GM21526 (cell line): ENCODE measurements around the gene KIAA1755.

Experiments used
- ATAC-seq: cut with Tn5 transposase; IDR thresholded peaks from one replicate; pipeline ENCODE4 v1.9.1; 2021; ENCODE audit warnings: moderate library complexity; ENCODE audit not compliant: unreplicated experiment, low FRiP score

Gene KIAA1755

DNA sequence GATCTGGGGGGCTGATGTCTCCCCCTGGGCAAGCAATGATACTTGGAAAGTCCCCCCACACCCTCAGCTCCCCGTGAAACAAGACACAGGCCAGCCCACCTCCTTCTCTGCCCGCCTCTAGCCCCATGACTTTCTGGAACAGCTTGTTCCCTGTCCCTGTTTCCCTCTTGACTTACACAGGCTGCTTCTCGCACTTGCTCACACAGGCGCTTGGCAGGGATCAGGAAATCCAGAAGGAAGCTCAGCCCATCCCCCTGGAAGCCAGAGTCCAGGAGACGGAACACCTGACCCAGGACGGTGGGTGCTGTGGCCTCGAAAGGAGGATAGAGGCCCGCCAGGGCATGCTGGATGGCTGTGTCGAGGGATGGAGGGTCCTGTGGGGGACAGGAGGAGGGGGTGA is 14.8 kb downstream of the KIAA1755 start:
- ATAC-seq, result no peak

DNA sequence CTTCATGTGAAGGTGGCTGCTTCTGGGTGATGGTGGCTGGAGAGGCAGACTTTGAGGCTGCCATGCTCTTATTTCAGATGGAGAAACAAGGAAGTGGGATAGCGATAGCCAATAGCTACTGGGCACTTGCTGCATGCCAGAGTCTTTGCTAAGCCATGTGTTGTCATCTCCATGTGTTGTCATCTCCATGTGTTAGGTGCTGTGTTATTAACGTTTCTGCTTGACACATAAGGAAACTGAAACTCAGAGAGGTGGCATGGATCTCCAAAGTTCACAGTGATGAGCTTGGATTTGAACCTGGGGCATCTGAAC is 16.9 kb downstream of the KIAA1755 start:
- ATAC-seq, result no peak

DNA sequence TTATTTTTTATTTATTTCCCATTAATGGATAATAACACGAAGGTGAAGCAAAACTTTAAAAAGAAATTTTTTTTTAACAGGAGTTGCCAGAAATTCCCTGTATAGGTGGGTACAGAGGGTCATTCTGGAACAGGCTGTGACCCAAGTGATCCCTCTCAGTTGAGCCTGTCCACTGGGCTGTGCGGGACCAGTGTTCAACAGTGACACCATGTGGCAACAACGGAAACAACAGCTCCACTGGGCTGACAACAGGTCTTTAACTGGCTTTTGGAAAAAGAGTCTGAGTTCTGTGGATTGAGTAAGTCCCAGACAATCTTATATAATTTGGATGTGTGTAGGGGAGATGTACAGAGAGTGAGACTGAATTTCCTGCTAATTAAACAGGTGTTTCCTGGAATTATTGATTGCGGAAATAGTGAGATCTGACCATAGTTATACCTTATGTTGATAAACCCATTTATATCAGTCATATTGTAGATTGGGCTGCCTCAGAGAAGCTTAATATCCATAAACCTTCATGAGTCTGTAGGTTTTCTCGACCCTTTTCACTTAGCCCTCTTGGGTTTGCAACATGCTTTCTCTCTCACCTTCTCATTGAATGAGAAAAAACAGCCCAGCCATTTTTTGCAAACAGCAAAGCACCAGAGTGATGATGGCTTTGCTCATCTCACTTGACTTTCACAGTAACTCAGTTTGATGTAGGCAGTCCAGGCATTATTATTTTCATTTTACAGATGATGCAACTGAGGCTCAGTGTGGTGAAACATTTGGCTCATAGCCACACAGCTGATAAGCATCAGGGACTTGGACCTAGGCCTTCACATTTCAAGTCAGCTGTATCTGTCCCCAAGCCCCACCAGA is 17.5 kb downstream of the KIAA1755 start:
- ATAC-seq, result no peak

DNA sequence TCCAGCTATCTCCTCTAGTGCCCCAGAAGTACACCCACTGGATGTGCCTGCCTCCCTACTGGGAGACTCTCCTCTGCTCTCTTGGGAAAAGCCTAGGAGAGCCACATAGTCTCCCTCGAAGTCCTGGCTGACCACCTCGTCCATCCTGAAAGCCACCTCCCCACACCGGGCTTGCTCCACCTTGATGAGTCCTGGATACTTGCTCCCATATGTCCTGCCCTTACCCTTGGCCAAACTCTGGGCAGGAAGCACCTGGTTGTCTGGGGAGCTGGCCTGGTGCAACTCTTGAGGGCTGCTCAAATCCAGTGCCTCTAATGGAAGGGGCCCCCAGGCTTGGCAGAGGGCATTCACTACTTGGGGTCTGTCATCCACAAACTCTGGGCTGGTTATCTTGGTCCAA is 19.3 kb downstream of the KIAA1755 start:
- ATAC-seq, result no peak

DNA sequence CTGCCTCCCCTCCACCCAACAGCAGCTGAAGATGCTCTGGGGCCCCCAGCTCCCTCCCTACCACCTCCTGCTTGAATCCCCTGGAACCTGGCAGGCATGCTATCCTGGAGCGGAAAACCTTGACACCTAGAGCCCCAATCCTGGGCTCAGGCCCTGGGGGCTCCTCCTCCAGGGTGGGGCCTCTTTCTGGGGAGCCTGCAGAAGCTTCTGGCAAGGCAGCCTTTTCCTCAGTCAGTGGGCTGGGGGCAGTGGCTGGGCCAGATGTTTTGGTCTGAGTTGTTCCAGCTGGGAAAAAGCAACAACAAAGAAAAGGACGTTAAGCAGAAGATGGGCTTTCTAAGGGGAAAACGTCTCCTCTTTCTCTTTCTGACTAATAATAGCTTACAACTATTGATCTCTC is 21.1 kb downstream of the KIAA1755 start:
- ATAC-seq, result no peak

DNA sequence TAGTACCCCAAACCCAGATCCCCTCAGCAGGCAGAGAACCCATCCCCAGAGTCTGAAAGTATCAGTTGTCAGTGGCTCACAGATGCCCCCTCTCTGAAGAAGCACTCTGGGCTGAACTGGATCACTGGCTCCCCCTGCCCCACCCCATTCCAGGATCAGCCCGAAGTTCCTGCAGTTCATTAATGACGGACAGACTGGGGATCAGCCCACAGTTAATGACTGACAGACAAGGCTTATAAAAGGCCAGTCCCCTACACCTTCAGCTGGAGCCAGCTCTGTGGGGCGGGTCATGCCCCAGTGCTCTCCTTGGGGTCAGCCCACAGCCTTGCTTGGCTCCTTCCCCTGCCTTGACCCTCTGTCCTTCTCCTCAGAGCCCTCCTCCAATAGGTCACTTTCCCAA is 21.7 kb downstream of the KIAA1755 start:
- no peak for ATAC-seq

DNA sequence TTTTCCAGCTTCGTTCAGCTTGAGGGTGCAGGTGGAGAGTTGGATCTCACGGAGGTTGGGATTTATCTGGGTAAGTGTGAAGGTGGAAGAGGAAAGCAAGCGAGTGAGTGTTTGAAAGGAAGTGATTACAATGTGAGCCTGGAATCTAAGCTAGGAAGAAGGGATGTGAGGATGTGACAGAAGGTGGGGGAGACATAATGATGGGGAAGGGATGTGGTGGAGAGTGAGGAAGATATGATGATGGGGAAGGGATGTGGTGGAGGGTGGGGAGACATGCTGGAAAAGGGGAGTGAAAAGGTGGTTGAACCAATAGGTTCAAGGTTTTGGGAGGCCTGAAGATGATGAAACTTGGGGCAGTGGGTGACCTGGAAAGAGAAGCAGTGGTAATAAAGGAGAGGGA is 23.2 kb downstream of the KIAA1755 start:
- ATAC-seq, result no peak

DNA sequence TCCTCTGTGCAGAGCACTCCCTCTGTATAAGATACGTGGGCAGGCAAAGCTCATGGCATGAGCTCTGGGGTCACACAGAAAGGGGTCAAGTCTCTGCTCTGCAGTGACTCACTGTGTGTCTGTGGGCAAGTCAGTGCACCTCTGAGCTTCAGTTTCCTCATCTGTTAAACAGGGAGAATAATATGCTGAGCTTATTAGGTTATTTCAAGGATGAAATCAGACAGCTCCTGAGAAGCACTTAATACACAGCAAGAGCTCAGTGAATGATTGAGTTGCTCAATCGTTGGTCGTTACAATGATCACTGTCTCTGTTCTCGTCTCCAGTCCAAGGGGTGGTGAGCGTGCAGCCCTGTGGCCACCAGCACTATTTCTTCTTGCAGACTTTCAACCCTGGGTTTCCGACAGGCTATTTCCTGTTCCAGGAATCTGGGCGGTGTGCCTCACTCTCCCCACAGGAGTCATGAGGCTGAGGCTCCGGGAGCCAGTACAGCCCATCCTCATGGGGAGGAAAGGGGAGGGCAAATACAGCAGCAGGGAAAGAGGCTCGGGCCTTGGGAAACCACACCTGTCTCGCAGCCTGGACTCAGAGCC is 28.9 kb downstream of the KIAA1755 start:
- no peak for ATAC-seq

DNA sequence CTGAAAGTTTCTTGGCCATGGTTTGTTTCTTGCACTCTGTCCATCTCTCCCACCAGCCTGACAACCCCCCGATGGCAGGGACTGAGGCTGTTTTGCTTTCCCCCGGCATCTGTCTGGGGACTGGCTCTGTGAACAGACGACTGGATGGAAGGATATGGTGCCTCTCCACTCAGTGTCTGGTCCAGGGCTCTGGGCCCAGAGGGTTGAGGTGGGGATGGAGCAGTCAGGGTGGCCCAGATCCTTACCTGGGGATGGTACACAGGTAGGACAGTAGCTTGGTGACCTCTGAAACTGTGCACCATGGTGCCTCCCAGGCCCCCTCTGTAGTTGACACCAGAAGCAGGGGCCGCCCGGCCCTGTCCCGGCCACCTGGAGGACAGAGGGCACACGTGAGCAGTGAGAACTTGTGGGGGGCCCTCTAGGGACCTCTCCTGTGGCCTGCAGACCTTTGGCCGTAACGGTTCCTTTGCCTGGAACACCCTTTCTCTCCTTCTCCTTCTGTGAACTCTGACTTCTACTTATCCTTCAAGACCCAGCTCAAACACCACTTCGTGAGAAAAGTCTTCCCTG is 29.5 kb downstream of the KIAA1755 start:
- ATAC-seq, result no peak

DNA sequence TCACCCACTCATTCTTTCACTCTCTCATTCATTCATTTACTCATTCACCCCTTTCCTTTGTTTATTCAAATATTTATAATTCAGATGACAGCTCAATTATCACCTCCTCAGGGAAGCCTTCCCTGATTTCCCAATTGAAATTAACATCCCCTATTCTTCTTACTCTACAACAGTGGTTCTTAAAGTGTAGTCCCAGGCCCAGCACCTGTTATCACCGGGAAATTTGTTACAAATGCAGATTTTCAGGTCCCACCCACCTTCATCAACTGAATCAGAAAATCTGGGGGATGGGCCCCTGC is 30.3 kb downstream of the KIAA1755 start:
- no peak for ATAC-seq

DNA sequence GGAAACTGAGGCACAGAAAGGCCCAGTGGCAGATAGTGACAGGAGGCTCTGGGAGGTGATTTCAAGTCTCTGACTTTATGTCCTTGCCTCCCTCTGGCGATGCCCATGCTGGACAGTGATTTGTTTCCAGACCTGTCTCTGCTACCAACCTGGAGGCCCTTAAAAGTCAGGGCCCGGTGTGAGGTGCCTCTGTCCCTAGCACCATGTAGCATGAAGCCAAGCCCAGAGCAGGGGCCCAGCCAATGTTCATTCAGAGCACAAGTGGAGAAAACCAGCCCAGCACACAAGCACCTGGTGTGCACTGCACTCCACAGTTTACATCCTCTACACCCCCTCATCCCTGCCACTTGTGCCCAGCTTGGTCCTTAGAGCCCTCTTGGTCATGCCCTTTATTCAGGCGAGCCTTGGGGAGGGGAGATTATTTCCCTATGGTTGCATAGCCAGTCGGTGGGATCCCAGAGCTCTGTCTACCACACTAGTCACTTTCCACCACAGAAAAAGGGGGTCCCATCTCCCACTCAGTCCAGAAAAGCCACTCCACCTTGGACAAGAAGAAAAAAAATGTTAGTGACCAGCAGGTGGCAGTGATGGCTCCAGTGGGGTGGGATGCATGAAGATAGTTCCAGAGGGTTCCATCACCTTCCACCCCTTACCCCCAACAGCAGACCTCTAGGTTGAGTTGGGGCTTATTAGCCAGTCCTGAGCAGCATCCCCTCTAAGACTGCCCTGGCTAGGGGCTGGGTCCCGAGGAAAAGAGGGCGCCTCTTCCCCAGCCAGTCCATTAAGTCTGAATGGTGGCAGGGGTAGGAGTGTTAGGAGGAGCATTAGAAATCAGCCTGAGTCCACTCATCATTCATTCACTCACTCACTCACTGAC is 30.9 kb downstream of the KIAA1755 start:
- ATAC-seq, result no peak

DNA sequence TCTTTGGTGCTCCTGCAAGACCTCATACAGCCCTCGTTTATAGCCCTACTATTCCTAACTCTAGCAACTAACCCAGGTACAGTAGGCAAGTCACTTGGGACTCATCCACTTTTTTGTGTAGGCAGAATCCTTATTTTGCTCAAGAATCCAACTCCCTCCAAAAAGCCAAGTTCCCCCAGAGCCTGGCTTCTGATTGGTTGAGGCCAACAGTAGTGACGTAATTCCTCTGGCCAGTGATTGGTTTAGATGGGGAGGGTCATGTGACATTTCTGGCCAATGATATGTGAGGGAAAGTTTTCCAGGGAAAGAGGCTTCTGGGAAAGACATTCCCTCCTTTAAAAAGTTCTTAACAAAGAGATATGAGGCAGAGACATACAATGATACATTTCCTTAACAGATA is 32.1 kb downstream of the KIAA1755 start:
- ATAC-seq, result no peak

DNA sequence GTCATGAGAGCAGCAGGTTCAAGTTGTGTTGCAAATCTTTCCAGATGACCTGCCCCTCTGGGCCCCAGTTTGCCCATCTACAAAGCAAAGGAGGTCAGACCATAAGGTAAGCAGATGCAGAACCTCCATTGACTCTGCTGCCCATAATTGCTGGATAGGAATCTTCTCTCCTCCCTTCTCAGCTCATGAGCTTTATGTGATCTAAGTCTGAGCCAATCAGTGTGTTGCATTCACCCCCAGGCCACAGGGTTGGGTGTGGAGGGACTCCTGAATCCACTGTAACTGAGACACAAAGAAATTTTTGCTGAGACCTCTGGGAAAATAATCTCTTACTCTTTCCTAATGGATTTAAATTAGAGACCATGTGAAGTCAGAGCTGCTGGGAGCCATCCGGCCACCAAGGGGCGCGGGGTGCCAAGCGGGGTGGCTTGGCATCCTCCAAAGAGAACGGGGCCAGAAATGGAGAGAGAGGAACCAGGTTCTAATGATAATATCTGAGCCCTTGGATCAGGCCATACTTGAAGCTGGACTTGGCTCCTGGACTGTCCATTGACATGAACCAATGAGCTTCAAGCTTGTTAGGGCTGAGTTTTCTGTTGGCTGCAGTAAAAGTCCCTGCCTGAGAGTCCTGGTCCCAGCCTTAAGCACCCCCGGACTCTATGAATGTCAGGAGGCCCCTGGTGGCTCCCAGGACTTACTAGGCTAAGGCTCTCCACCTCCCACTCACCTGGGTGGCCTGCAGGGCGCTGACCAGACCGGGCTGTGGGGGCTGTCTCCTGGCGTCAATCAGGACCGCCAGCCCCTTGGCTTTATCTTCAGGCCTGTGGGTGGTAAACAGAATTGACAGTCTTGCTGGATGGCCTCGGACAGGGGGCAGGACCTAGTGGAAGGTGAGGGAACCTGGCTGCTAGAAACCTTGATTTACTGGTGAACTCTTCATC is 32.8 kb downstream of the KIAA1755 start:
- ATAC-seq, result no peak

DNA sequence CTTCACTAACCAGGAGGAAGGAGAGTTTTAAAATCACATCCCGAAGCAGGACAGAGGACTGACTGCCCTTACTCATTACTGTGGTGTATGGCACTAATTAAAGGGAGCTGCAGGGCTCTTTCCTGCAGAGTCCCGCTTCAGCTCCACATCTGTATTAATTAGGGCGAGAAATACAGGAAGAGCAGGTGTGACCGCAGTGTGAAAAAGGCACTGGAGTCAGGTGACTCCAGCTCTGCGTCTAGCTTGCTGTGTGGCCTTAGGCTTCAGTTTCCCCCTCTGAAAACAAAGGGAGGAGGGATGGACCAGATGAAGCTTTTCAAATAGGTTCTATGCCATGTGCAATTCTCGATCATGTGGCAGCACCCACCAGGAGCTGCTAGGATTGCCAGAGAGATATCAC is 34.0 kb downstream of the KIAA1755 start:
- ATAC-seq, result no peak

DNA sequence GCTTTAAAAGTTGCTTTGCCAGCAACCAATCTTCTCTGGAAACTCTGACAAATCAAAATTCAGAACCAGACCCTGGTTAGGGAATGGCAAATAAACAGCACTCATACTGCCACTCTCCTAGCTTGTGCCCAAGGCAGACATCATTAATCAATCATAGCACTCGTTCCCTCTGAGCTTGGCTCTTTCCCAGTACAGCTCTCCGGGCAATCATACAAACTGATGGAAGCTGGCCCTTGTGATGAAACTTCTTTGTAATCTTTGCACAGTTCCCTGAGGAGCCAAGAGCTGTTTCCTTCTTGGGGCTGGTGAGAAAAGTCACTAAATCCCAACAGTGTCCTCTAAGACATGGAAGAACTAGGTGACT is 34.7 kb downstream of the KIAA1755 start:
- no peak for ATAC-seq

DNA sequence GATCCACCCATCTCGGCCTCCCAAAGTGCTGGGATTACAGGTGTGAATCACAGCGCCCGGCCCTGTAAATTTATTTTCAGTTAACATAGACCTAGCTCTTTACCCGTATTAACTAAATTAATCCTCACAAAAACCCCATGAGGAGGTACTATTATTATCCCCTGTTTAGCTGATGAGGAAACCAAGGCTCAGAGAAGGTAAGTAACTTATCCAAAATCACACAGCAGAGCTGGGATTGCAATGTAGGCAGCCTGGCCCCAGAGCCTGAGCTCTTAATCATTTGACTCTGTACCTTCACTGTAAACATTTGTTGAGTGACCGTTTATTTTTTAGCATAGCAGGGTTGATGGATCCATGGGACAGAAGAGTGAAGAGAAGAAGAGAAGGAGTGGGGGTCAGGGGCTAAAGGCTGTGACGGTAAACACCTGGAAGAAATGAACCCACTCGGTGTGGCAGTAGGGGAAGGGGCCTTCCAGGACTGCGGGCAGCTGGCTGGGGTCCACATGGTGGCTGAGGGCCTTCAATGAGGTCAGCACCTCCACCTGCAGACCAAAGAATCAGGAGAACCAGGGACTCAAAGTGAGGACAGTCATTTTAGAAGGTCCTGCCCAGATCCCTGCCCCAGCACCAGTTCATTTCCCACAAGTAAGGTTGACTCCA is 35.2 kb downstream of the KIAA1755 start:
- ATAC-seq, result no peak

DNA sequence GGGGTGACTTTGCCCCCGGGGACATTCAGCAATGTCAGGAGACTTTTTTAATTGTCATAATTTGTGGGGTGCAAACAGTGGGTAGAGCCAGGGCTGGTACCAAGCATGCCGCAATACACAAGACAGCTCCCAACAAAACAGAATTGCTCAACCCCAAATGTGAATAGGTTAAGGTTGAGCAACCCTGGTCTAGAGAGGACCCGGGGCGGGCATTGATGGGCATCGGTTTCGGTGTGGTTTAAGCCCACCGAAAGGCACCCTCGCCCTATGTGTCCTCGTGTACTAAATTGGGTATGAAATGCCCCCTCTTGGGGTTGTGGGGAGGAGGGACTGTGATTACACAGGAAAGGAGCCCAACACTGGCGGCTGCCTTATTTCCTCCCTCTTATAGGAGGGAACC is 36.0 kb downstream of the KIAA1755 start:
- ATAC-seq, result no peak

DNA sequence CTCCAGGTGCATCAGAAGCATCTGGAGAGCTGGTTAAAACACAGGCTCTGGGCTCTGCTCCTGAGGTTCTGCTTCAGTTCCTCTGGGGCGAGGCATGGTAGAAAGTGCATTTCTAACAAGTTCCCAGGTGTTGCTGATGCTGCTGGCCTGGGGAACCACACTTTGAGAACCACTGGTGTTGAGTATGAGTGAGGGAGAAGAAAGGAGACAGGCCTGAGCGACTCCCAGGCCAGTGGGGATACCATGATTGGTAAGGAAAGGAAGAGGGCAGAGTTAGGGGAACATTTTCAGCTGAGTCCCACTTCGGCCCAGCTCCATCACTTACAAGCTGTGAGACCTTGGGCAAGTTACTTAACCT is 36.8 kb downstream of the KIAA1755 start:
- ATAC-seq, result no peak

DNA sequence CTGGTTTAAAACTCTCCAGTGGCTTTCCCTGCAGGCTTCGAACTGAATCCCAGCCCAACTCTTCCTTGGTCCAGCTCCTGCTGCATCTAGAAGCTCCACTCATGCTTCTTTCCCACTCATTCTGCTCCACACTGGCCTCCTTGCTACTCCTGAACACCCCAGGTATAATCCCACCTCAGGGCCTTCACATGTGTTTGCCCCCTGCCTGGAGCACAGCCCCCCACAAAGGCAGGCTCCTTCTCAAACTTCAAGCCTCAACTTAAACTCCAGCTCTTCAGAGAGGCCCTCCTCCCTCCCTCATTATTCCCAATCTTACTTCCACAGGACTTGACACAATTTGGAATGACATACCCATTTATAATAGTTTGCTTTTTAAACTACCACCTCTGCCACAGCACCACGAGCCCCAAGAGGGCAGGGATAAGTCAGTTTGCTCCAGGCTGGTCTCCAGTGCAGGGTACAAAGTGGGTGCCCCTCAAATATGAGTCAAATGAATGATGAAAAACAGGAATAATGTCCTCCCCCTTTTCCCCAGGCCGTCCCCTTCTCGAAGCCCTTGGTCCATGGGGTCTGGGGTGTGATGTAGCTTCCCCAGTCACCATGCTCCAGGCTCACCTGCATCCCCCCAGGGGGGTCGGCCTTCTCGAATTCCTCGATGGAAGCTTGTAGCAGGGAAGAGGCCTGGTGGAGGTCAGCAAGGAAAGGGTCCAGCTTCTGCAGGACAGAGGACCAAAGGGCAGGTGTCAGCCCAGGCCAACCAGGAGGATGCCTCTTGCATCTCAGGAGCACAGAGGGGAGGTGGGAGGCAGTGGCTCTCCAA is 37.4 kb downstream of the KIAA1755 start:
- ATAC-seq, result no peak
